Stimulated activated CD4-positive, alpha-beta T cell treated with anti-CD3 and anti-CD28 coated beads, Interleukin-4, amount 100 ng/mL, for 1 hour (primary cell): ENCODE data around the gene ARRB1.
"Not testable (repeated sequence)": the region's sequence is repeated elsewhere in the genome, so short reads cannot be mapped to it uniquely, and the experiment has no call there.

Experiments
- DNase-seq: peaks from one replicate; pipeline ENCODE4 v3.0.0-alpha.2; 2020

ARRB1 gene

DNA sequence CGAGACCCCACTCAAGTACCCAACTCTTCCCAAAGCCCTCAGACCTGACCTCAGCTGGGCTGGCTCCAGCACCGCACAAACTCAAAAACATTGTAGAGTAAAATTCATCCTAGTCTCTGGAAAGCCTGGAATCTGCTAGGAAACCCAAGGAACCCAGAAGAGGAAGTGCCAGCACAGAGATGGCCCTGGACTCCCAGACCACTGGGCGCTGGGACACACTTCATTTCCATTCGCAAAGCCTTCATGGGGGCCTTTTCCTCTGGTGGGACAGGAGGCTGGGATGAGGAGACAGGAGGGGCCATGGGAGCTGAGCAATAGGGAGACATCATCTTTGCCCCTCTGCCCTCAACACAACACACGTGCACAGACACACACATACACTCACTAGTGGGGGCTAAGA, 30.8 kb downstream of the ARRB1 start:
- no peak for DNase-seq

DNA sequence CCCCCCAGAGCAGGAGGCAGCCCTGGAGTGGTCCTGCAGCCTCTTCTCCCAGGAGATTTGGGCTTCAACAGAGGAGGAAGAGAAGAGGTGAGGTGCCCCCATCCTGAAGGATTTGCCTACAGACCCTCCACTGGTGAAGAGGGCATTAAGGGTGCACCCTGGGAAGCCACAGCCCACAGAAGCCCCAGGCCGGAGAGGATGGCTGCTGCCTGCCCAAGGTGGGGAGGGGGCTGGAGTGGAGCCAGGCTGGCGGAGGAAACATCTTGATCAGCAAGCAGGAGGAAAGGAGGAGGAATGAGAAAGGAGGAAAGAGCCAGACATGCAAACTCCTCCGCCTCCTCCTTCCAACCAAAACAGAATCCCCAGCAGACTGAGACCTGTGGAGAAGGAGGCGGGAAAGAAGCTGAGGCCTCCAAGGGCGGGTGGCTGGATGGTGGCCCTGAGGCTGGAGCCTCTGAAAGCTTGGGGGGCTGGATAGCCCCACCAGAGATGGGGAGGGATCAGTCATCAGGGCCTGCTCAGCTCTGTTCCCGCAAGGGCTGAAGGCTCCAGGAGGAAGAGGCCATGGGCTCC, 31.3 kb downstream of the ARRB1 start:
- no peak for DNase-seq

DNA sequence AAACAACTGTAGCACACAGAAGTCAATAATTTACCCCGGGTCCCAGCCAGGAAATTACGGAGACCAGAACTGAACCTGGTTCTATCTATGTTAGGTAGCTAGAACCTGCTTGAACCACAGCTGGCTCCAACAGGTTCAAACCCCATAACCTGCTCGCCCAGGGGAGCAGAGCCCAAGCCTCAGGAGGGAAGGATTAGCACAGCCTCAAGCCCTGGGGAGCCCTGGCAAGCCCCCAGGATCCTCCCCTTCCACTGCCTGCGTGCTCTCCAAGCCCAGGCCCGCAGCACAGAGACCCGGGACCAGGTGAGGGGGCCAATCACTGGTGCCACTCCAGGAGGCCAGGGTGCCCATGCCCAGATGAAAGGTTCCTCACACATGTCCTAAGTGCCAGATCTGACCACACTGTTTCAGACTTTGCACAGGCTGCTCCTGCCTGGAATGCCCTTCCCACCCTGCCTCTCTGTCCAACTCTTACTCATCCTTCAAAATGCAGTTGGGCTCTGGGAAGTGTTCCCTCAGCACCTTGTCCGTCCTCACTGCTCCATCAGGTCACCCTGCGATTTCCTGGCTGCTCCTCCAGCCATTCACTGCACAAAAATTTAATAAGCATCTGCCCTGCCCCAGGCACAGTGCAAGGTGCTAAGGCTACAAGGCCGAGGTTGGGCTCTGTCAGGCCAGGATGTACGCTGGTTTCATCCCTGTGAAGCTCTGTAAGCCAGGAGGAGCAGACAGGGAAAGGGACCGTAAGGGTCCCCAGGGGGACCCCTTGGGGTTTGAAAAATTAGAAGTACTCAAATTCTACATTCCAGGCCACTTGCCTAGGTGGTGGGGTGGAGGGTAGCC, 32.2 kb downstream of the ARRB1 start:
- no peak for DNase-seq

DNA sequence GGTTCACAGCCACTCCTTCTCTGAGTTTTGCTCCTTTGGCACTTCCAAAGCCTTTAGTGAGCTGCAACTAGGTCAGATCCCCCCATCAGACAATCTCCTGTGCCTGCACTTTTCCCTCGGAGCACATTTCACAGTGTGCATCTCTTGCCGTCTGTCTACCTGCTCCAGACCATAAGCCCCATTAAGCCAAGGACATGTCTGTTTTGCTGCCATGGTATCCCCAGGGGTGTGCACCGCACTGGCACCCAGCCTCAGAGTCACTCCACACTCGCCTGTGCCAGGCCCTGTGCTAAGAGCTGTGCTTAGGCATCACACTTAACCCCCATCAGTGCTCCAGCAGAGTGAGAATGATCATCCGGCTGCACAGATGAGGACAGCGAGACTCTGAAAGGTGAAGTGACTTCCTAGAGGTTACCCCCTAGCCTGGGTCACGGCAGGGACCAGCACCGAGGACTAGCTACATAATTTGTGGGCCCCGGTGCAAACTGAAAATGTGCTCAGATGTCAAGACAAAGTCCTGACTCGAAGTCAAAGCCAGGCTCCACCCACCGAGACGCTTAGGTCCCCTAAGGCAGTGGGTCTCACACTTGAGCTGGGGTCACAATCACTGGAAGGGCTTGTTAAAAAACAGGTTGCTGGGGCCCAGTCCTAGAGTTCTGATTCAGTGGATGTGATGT, 33.9 kb downstream of the ARRB1 start:
- no peak for DNase-seq

DNA sequence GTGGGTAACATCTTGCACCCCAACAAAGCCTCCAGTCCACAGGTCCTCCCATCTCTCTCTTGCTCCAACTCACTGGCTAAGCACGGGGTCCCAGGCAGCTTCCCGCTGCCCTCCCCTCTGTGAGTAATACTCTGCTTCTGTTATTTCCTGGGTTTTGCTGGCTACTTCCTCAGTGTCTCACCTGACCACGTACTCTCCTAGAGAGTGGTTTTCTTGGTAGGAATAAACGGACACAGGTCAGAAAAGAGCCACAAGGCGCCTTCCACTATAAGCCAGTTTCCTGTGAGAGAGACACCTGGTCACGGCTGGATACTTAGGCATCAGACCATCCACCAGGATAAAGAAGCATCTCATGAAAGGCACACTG, 36.0 kb downstream of the ARRB1 start:
- no peak for DNase-seq

DNA sequence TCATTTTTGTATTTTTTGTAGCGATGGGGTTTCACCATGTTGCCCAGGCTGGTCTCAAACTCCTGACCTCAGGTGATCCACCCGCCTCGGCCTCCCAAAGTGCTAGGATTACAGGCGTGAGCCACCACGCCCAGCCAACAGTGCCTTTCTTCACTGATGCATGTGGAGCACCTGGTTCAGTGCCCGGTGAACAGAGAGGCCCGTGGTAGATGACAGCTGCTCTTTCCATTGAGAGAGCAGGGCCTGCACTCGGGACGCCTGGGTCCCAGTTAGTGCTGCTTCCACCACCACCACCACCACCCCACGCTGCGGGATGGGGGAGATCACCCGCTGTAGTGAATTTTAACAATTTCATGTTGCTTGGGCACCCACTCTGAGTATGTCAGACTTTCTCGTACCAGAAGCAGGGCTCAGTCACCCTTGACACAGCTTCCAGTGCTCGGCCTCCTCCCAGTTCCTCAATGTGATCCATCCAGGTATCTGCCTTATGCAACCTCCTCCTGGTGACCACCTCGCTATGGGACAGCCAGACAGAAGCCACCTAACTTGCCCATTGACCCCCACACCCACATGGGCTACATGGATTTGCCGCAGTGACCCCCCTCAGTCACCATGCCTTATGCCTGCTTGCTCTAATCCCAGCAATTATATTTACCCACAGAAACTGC, 36.6 kb downstream of the ARRB1 start:
- no peak for DNase-seq

DNA sequence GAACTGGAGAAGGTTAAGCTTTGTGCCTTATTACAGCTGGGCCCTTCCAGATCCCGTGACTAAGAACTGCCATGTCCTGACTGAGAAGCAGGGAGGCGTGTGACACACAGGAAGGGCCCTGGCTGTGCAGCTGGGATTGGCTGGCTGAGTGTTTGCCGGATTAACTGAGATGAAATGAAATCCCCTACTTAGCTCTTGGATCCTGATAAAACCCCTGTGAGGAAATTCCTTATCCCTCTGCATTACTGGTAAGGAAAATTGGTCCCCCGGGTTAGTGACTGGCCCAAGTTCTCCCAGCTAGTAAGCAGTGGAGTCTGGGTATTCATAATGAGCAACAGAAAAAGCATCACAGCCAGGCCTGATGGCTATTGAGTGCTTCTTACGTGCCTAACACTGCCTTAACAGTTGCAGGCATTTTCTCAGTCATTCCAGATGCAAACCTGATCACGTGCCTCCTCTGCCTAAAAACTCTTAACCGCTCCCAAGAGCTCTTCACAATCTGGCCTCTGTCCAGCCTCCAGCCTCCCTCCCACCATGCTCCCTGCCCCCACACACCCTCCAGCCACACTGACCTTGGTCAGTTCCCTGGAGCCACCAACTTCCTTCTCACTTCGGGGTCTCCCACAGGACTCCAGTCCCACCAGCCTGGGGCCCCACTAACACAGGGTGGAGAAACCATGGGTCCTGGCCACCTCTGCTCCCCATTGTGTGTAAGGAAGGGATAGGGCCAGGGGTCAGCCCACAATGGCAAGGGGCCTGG, 37.8 kb downstream of the ARRB1 start:
- no peak for DNase-seq

DNA sequence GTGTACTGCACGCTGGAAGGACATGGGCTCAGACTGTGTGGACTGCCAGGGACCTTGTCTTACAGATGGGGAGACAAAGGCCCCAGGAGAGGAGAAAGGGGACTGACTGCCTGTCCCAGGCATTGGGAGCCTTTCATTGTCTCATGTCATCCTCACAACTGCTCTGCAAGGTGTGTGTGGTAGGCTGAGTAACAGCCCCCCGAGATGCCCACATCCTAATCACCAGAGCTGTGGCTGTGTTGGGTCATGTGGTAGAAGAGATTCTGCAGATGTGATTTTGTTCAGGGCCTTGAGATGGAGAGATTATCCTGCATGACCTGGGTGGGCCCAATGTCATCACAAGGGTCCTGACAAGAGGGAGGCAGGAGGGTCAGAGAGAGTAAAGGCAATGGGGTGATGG, 39.1 kb downstream of the ARRB1 start:
- no peak for DNase-seq

DNA sequence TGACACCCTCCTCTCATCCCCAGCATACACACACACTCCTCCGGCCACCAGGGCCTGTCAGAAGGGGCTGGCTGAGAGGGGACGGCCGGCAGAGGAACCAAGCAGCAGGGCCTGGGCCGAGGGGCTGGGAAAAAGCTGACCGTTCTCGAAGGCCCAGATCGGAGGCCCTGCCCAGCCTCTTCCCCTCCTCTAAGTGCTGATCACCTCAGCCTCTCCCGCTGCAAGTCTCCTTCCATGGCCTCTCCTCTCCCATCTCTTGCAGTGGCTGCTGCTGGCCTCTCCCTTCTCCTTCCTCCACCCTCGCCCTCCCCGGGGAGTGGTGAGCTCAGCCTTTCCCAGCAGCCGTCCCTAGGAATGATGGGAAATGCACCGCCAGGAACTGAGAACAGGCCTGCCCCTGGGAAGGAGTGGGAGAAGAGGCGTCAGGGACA, 39.6 kb downstream of the ARRB1 start:
- DNase-seq, result no peak

DNA sequence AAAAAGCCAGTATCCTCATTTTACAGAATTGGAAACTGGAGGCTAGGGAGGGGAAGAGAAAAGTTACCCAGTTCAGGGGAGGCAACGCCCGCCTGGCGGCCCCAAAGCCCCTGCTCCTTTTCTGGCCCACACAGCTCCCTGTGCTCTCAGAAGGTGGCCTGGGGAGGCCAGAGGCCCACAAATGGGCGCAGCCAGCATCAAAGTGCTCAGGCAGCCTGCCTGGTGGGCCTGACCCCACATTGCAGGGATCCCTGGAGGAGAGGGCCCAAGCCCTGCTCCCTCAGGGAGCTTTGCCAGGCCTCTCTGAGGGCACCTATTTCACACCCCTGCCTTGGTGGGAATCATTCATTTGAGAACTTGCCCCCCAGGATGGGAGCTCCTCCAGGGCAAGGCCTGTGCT, 42.5 kb downstream of the ARRB1 start:
- DNase-seq, result no peak

DNA sequence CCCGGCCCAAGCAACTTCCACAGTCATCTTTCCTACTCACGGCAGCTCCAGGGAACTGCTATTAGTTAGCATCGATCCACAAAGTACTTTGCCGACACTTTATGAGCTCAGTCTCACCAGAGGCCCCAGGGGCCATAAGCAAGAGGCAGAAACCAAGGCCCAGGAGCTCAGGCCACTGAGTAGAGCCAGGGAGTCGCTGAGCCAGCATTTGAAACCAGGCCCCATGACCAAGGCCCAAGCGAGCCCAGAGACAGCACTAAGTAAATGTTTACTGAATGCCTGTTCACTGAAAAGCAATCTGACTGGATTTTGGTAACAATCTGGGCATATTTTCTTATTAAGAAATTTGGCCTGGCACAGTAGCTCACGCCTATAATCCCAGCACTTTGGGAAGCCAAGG, 43.3 kb downstream of the ARRB1 start:
- DNase-seq, result no peak

DNA sequence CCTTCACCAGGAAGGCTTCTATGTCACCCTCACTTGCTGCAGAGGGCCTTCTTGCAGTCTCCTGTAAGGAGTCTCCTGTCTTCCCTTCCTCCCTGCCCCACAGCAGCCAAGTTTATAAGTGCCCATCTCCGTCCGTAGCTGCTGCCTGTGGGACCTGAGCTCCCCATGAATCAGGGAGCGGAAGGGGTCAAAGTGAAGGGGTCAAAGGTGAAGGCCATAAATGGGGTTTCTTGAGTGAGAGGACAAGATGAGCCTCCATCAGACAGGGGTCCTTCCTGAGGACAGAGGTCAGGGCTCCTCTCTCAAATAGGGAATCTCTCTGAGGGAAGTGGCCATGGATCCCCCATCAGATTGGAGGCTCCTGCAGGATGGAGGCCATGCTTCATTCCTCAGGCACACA, 44.4 kb downstream of the ARRB1 start:
- DNase-seq, result no peak

DNA sequence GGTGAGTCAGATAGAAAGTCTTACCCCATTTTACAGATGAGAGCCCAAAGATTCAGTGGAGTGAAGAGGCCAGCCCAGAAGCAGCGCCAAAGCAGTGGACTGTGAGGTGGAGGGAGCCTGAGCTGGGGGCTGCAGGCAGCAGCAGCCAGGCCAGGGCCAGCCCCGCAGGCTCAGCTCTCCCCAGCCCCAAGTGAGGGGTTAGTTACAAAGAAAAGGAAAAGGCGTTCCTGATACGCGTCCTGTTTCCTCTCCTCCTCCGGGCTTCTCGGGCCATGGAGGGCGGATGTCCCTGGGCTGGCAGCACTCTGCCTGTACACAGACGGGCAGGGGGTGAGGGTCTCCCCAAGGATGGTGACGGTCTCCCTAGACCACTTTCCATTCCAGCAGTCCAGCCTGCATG, 44.9 kb downstream of the ARRB1 start:
- DNase-seq, result no peak

DNA sequence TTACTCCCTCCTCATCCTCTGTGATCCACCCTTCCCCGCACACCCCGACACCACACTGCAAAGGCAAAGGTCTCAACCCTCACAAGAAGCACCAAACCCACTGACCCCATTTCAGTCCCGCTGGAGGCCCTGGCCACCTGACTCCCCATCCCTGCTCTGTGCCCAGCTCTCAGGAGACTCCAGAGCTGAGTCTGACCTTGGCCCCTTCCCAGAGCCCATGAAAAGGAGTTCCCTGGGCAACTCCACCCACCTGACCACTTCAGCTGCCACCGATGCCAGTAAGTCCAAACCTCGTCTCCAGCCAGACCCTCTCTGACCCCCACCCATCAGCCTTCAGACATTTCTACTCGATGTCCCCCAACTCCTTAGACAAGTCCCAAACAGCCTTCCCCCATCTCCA, 45.5 kb downstream of the ARRB1 start:
- no peak for DNase-seq

DNA sequence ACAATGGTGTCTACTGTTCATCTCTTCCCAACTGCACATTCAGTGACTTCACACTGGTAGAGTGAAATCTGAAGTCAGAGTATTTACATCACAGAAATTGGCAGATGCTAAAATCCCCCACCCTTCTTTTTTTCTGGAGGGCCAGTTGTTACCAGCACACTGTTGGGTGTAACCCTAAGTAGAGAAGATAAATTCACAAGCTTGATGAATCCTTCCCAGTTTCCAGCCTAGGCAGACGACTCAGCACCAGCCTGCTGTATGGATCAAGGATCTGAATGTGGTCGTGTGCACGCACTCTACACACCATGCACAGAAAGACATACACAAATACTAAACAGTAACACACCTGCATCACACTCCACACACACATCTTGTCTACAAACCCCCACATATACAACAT, 46.0 kb downstream of the ARRB1 start:
- no peak for DNase-seq

DNA sequence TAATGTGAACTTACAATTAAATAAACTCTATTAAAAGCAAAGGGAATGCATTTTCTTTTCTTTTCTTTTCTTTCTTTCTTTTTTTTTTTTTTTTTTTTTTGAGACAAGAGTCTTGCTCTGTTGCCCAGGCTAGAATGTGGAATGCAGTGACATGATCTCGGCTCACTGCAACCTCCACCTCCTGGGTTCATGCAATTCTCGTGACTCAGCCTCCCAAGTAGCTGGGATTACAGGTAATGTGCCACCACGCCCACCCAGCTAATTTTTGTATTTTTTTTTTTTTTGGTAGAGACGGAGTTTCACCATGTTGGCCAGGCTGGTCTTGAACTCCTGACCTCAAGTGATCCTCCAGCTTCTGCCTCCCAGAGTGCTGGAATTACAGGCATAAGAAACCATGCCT, 46.5 kb downstream of the ARRB1 start:
- DNase-seq, result not testable (repeated sequence)

DNA sequence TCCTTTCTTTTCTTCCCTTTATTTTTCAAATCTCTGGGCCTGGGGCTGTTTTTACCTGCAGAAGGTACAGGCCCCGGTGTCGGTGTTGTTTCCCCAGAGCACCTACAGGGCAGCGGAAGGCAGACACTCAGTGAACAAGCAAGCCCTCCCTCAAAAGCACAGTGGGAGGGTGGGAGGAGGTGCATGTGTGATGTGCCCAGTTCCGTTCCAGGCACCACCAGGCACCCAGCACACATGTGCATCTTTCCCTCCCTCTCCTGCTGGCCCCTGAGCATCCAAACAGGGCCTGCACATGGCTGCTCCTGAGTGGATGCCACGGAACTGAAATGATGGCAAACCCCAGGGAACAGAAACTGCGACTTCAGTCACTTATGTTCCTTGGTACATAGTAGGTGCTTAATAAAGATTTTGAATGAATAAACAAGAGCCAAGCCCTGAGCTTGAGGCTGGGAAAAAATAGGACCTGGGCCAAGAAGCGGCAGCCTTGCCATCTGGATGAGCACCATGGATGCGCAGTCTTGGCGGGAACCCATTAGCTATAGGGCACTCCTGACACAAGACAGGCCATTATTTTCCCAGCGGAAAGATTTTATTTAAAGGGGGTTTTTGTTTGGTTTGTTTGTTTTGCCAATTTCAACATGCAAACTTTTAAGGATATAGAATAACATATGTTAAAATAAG, 47.8 kb downstream of the ARRB1 start:
- DNase-seq, result no peak

DNA sequence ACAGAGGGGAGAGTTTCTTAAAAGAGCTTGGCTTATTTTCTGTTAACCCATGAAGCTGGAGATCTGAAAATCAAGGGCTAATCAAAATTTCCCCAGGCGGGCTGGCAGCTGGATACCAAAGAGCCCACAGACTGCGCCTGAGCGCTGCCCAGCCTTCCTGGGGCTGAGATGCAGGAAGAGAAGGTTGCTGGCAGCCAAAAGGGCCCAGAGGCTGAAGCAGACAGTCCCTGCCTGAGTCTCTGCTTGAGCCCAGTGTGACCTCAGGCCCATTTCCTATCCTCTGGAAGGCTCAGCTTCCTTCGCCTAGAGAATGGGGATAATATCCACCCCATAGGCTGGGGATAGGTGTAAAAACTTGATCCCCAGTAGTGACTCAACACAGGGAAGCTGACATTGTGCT, 49.1 kb downstream of the ARRB1 start:
- no peak for DNase-seq

DNA sequence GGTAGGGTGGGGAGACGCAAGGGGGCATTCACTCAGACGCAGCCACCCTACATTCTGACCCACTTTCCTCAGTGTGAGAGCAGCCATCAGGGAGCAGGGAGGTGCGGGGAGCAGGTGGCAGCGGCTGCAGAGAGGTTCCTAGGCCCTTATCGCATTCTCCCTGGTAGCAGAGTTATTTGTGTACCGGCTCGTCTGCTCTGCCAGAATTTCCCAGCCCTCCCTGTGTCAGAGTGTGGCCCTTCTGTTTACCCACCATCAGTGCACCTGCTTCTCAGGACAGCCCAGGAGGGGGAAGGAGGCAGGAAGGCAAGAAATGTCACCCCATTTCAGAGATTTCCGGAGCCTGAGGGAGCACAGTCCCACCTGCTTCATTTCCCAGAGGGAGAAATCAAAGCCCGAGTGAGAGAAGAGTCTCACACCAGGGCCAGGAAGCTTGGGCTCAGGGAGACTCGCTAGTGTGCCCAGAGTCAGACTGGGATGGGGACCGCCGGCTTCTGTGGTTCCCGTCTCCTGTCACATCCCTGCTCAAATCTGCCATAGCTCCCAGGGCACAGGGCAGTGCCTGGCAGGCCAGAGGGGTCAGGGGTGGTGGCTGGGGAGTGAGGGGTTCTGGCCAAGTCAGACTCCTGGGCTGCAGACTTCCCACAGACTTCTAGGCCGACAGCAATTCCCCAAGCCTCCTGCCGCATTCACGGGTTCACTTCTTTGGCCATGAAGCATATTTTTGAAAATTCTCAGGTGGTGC, 49.7 kb downstream of the ARRB1 start:
- no peak for DNase-seq

DNA sequence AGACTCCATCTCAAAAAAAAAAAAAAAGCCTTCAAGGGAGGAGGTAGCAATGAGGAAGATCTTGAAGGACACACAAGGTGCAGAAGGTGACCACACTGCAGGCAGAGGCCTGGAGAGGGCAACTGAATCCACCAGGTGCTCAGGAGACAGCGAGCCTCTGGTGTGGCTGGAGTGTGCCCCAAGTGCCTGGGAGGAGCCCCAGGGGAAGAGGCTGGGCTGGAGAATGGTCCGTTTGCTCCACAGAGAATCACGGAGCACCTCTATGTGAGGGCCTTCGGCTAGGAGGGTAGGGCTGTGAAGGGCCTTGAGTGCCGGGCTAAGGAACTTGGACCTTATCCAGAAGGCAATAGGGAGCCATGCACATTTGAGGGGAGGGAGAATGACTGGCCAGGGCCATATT, 50.3 kb downstream of the ARRB1 start:
- no peak for DNase-seq

DNA sequence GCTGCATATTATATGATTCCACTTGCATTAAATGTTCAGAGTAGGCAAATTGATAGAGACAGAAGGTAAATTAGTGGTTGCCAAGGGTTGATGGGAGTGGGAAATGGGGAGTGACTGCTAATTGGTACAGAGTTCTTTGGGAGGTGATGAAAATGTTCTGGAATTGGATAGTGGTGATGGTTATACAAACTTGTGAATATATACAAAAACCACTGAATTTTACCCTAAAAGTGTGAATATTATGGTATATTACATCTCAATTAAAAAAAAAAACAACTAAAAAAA, 52.5 kb downstream of the ARRB1 start:
- no peak for DNase-seq
